ENCODE results near the gene PARD3.

DNA sequence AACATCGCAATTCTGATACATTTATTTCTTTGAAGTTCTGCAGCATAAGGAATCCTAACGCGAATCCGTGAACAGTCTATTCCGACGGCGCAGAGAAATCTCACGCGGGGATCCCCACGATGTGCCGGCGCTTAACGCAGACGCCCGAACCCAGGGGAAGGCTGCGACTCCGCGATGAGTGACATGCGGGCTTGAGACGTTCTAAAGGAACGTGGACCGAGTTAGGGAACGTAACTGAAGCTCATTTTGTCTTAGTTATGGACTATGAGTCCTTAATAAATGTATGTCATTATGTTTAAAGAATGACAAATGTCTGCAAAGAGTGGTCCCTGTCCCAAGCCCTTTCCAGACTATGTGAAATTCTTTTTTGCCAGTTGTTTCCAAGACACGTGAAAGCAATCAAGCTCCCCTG is 995 bp upstream of the PARD3 start:
- TF ChIP-seq, protein P1, sequence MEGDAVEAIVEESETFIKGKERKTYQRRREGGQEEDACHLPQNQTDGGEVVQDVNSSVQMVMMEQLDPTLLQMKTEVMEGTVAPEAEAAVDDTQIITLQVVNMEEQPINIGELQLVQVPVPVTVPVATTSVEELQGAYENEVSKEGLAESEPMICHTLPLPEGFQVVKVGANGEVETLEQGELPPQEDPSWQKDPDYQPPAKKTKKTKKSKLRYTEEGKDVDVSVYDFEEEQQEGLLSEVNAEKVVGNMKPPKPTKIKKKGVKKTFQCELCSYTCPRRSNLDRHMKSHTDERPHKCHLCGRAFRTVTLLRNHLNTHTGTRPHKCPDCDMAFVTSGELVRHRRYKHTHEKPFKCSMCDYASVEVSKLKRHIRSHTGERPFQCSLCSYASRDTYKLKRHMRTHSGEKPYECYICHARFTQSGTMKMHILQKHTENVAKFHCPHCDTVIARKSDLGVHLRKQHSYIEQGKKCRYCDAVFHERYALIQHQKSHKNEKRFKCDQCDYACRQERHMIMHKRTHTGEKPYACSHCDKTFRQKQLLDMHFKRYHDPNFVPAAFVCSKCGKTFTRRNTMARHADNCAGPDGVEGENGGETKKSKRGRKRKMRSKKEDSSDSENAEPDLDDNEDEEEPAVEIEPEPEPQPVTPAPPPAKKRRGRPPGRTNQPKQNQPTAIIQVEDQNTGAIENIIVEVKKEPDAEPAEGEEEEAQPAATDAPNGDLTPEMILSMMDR (IDR thresholded peaks at IDR 0.05; ENCODE audit: insufficient read depth, low read depth, low read length), result no peak
- TF ChIP-seq EZH2 (IDR thresholded peaks at IDR 0.05; ENCODE audit: insufficient read depth, low read length), result no peak

Data from astrocyte (in vitro differentiated cells and primary cell).